HCT116 (cell line): ENCODE measurements around the gene MINDY4. TPM values are rescaled to one million over a fixed set of nuclear protein-coding genes. Genes with fewer than 3 reads are reported as not detected.

Experiments
- ATAC-seq: fragments of 200-7000 bp; cut with Tn5 transposase; 2 replicates; pipeline ENCODE4 v1.9.1; 2020; ENCODE audit warnings: mild to moderate bottlenecking, moderate library complexity
- BruUV-seq: library from RNA; stranded (reverse); fragments of 400-500 nt; replicated peaks from 2 replicates; lab custom pipeline; 2021; lab: Mats Ljungman, UMichigan
- CTCF ChIA-PET: fragments of 300-600 bp; sonication (Branson Sonifier 250); formaldehyde crosslinking; loops from one replicate; lab custom pipeline; 2021; ENCODE audit warnings: antibody characterized with exemption; lab: Charles Lee
- POLR2A ChIA-PET: fragments of 300-600, 350-600 bp; sonication (Branson Sonifier 250); formaldehyde crosslinking; loops from one replicate; lab custom pipeline; 2021; ENCODE audit warnings: antibody characterized with exemption; lab: Charles Lee
- RAD21 ChIA-PET, 2 experiments: fragments of 300-600 bp; sonication (Branson Sonifier 250); formaldehyde crosslinking; loops; one replicate each; lab custom pipeline; 2023; ENCODE audit warnings: low total read pairs in 2 of 2; ENCODE audit not compliant: uncharacterized antibody in 2 of 2, unreplicated experiment in 2 of 2, low non-redundant PET in 1 of 2; lab: Charles Lee
- DNase-seq: peaks from one replicate; pipeline ENCODE4 v3.0.0-alpha.2; 2010; ENCODE audit warnings: low read depth, low spot score
- H2AFZ ChIP-seq: fragments of 200-600 bp; shearing (Covaris generic), sonication (generic); 2 replicates; pipeline ENCODE4 v1.6.1; 2017; ENCODE audit warnings: low read depth, mixed run types, mixed read lengths, antibody characterized with exemption, low read length; ENCODE audit not compliant: poor library complexity, severe bottlenecking
- H3K27ac ChIP-seq: 2 replicates; pipeline ENCODE4 v1.5.1; 2012; ENCODE audit warnings: low read depth, low read length
- H3K27me3 ChIP-seq: fragments of 200-600 bp; sonication (generic); 2 replicates; pipeline ENCODE4 v1.6.1; 2016; ENCODE audit warnings: mixed run types, low read length, mixed read lengths; ENCODE audit not compliant: insufficient read depth
- H3K36me3 ChIP-seq, 2 experiments: fragments of 200-500 bp in 1 of 2; fragments of 200-600 bp in 1 of 2; sonication (Bioruptor generic) in 1 of 2; sonication (generic) in 1 of 2; 2 replicates each; pipeline versions ENCODE4 v1.5.1 to v1.6.1; 2014 to 2016; ENCODE audit warnings: low read length in 2 of 2, inconsistent platforms in 1 of 2, mixed read lengths in 1 of 2, mixed run types in 1 of 2; ENCODE audit not compliant: insufficient read depth in 2 of 2, control insufficient read depth in 1 of 2
- H3K4me1 ChIP-seq, 2 experiments: fragments of 200-600 bp in 1 of 2; sonication (generic) in 1 of 2; 2 replicates each; pipeline versions ENCODE4 v1.5.1 to v1.6.1; 2012 to 2017; ENCODE audit warnings: low read length in 2 of 2, inconsistent platforms in 1 of 2, mild to moderate bottlenecking in 1 of 2, mixed read lengths in 1 of 2, mixed run types in 1 of 2, moderate library complexity in 1 of 2; ENCODE audit not compliant: insufficient read depth in 2 of 2, control insufficient read depth in 1 of 2
- H3K4me2 ChIP-seq: fragments of 200-600 bp; sonication (generic); 2 replicates; pipeline ENCODE4 v1.6.1; 2017; ENCODE audit warnings: mixed run types, low read length, mixed read lengths
- H3K4me3 ChIP-seq, 2 experiments: fragments of 200-600 bp in 1 of 2; sonication (generic) in 1 of 2; replicated peaks in 1 of 2; 2 replicates each; pipeline ENCODE4 v1.5.1; 2011 to 2016; ENCODE audit warnings: low read length in 2 of 2, control low read depth in 1 of 2, low read depth in 1 of 2, mild to moderate bottlenecking in 1 of 2, mixed read lengths in 1 of 2, mixed run types in 1 of 2
- H3K79me2 ChIP-seq: fragments of 200-600 bp; sonication (generic); 2 replicates; pipeline ENCODE4 v1.6.1; 2017; ENCODE audit warnings: mild to moderate bottlenecking, mixed run types, low read length, moderate library complexity, mixed read lengths; ENCODE audit not compliant: insufficient read depth
- H3K9ac ChIP-seq: fragments of 200-600 bp; sonication (generic); 2 replicates; pipeline ENCODE4 v1.6.1; 2016; ENCODE audit warnings: low read length, mixed read lengths
- H3K9me2 ChIP-seq: fragments of 200-600 bp; sonication (generic), shearing (Covaris generic); 2 replicates; pipeline ENCODE4 v1.6.1; 2017; ENCODE audit warnings: mixed run types, mild to moderate bottlenecking, moderate library complexity; ENCODE audit not compliant: insufficient read depth
- H3K9me3 ChIP-seq, 2 experiments: fragments of 200-500 bp in 1 of 2; fragments of 200-600 bp in 1 of 2; sonication (Bioruptor generic) in 1 of 2; sonication (generic) in 1 of 2; 2 replicates each; pipeline ENCODE4 v1.6.1; 2014 to 2017; ENCODE audit warnings: low read length in 2 of 2, mixed read lengths in 2 of 2, inconsistent platforms in 1 of 2, low read depth in 1 of 2, mild to moderate bottlenecking in 1 of 2, mixed run types in 1 of 2, moderate library complexity in 1 of 2; ENCODE audit not compliant: control insufficient read depth in 1 of 2, insufficient read depth in 1 of 2
- H4K20me1 ChIP-seq: fragments of 200-600 bp; sonication (generic), shearing (Covaris generic); 2 replicates; pipeline ENCODE4 v1.6.1; 2017; ENCODE audit warnings: mixed run types, mild to moderate bottlenecking, moderate library complexity; ENCODE audit not compliant: insufficient read depth
- CBX3 ChIP-seq: IDR thresholded peaks from 2 replicates; pipeline ENCODE4 v1.6.1; 2012; ENCODE audit warnings: low read depth
- EGR1 ChIP-seq: IDR thresholded peaks from 2 replicates; pipeline ENCODE4 v1.6.1; 2012; ENCODE audit warnings: low read depth
- ELF1 ChIP-seq: IDR thresholded peaks from 2 replicates; pipeline ENCODE4 v1.6.1; 2012; ENCODE audit warnings: low read depth, borderline replicate concordance
- EZH2 ChIP-seq: fragments of 200-600 bp; sonication (generic); IDR thresholded peaks from 2 replicates; pipeline ENCODE4 v1.6.1; 2017; ENCODE audit warnings: antibody characterized with exemption, mixed run types
- EZH2phosphoT487 ChIP-seq: fragments of 200-600 bp; IDR thresholded peaks from 2 replicates; pipeline ENCODE4 v1.6.1; 2018; ENCODE audit warnings: antibody characterized with exemption, borderline replicate concordance
- FOSL1 ChIP-seq: IDR thresholded peaks from 2 replicates; pipeline ENCODE4 v1.6.1; 2012; ENCODE audit warnings: low read depth
- JUND ChIP-seq: IDR thresholded peaks from 2 replicates; pipeline ENCODE4 v1.6.1; 2012
- RAD21 ChIP-seq: IDR thresholded peaks from 2 replicates; pipeline ENCODE4 v1.6.1; 2012; ENCODE audit warnings: low read depth, mild to moderate bottlenecking
- SIN3A ChIP-seq: IDR thresholded peaks from 2 replicates; pipeline ENCODE4 v1.6.1; 2012; ENCODE audit warnings: low read depth
- SP1 ChIP-seq: IDR thresholded peaks from 2 replicates; pipeline ENCODE4 v1.6.1; 2012; ENCODE audit warnings: low read depth
- YY1 ChIP-seq: IDR thresholded peaks from 2 replicates; pipeline ENCODE4 v1.6.1; 2011; ENCODE audit warnings: low read length, low read depth, moderate library complexity, mild to moderate bottlenecking; ENCODE audit not compliant: insufficient replicate concordance; ENCODE audit errors: extremely low read depth
- intact Hi-C: fragments of 100-400 bp; cut with micrococcal nuclease; formaldehyde crosslinking; loops from 2 replicates; pipeline ENCODE4 v1.10.0; 2022
- total RNA-seq: library from RNA; stranded (reverse); gene quantifications from one replicate; pipeline ENCODE4 v1.2.1, GENCODE V29; 2021; ENCODE audit not compliant: unreplicated experiment
- TF ChIP-seq, protein P1 (sequence below), 3 experiments: fragments of 200-600 bp in 1 of 3; sonication (generic) in 1 of 3; IDR thresholded peaks in 2 of 3; conservative IDR thresholded peaks in 1 of 3; 2 replicates each; pipeline ENCODE4 v1.5.1; 2012 to 2017; ENCODE audit warnings: low read depth in 2 of 3, low read length in 2 of 3, antibody characterized with exemption in 1 of 3, borderline replicate concordance in 1 of 3, control low read depth in 1 of 3, mild to moderate bottlenecking in 1 of 3, mixed read lengths in 1 of 3, mixed run types in 1 of 3, moderate library complexity in 1 of 3; ENCODE audit not compliant: insufficient read depth in 1 of 3
- TF ChIP-seq, protein P2 (sequence below): IDR thresholded peaks from 2 replicates; pipeline ENCODE4 v1.6.1; 2012

Gene MINDY4
- total RNA-seq, 1 experiment from 2014 or later: 6.1 TPM

DNA sequence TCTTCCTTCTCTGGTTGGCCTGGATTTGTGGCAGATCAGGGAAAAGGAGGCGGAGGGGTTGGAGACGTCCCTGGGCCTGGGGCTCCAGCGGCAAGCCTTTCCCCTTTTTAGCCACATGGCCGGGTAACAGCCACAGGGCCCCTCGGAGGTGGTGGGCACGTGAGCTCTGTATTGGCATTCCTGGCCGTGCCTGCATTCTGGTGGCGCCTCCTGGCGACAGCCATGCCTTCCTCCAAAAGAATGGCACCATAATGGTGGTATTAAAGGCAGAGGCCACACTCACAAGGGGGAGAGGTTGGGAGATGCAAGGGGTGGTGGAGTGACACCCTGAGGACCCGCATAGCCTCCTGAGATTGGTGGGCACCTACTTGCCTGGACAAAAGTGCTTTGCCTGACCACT, 137.5 kb downstream of the MINDY4 start:
- no peaks in the 10 kb centered on the region for H3K9me3 ChIP-seq
- ChIA-PET CTCF (no interaction called here), RAD21 (interaction anchor here in 1 of 2 experiments (0.7 kb wide), 1 partner anchor 95 kb away, joined by 4 read pairs; no protein-coding TSS in a partner anchor)
- no peak overlapping the region for H2AFZ ChIP-seq
- BruUV-seq: no TSS peak
- H3K9me2 ChIP-seq: no peaks in the 10 kb centered on the region
- H3K79me2 ChIP-seq: no peaks in the 10 kb centered on the region
- H3K4me3 ChIP-seq: no peak overlapping the region
- no peak overlapping the region for H3K27ac ChIP-seq
- no peaks in the 10 kb centered on the region for H3K36me3 ChIP-seq
- H3K4me2 ChIP-seq: no peak overlapping the region
- TF ChIP-seq JUND (no peak), RAD21 (no peak; the same call in 1 of the 2 replicates), EZH2 (no peak), ELF1 (no peak), CBX3 (no peak), SIN3A (no peak)
- TF ChIP-seq, protein P1, sequence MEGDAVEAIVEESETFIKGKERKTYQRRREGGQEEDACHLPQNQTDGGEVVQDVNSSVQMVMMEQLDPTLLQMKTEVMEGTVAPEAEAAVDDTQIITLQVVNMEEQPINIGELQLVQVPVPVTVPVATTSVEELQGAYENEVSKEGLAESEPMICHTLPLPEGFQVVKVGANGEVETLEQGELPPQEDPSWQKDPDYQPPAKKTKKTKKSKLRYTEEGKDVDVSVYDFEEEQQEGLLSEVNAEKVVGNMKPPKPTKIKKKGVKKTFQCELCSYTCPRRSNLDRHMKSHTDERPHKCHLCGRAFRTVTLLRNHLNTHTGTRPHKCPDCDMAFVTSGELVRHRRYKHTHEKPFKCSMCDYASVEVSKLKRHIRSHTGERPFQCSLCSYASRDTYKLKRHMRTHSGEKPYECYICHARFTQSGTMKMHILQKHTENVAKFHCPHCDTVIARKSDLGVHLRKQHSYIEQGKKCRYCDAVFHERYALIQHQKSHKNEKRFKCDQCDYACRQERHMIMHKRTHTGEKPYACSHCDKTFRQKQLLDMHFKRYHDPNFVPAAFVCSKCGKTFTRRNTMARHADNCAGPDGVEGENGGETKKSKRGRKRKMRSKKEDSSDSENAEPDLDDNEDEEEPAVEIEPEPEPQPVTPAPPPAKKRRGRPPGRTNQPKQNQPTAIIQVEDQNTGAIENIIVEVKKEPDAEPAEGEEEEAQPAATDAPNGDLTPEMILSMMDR (IDR thresholded peaks at IDR 0.05 in 2 of 3, conservative IDR thresholded peaks at IDR 0.05 in 1 of 3; ENCODE audit: borderline replicate concordance in 1 of 3, insufficient read depth in 1 of 3, low read depth in 2 of 3, low read length in 2 of 3): no peak
- TF ChIP-seq, all 23 proteins: peak for 0
- ATAC-seq: no peak
- no peaks in the 10 kb centered on the region for H3K27me3 ChIP-seq
- peaks cover 2 to 13% of the 10 kb centered on the region in 2 experiments; a peak in 1 of 4 replicates for H3K4me1 ChIP-seq
- no peak overlapping the region for H3K9ac ChIP-seq
- no peaks in the 10 kb centered on the region for H4K20me1 ChIP-seq
- intact Hi-C loops: no loop called here
- DNase-seq: no peak
- POLR2A ChIA-PET: no interaction called here

- peaks cover 5 to 21% of the 10 kb centered on the region in 2 experiments; a peak in 3 of 4 replicates for H3K4me1 ChIP-seq
- no peak overlapping the region for H2AFZ ChIP-seq
- no peaks in the 10 kb centered on the region for H3K36me3 ChIP-seq
- DNase-seq (no peak), ATAC-seq (no peak)
- no peak overlapping the region for H3K4me2 ChIP-seq
- ChIA-PET RAD21 (interaction anchor here in 1 of 2 experiments (0.6 kb wide), 1 partner anchor 745 kb away, joined by 3 read pairs; no protein-coding TSS in a partner anchor), POLR2A (no interaction called here)
- intact Hi-C loops: no loop called here
- TF ChIP-seq EGR1 (no peak), EZH2 (no peak), FOSL1 (no peak), EZH2phosphoT487 (no peak), YY1 (no peak), CBX3 (no peak), SP1 (no peak)
- TF ChIP-seq, protein P2, sequence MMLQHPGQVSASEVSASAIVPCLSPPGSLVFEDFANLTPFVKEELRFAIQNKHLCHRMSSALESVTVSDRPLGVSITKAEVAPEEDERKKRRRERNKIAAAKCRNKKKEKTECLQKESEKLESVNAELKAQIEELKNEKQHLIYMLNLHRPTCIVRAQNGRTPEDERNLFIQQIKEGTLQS: no peak
- TF ChIP-seq, all 23 proteins: peak for 0
- H3K27me3 ChIP-seq: no peaks in the 10 kb centered on the region
- no peaks in the 10 kb centered on the region for H3K9me2 ChIP-seq
- H3K79me2 ChIP-seq: no peaks in the 10 kb centered on the region
- no TSS peak for BruUV-seq
- no peak overlapping the region for H3K27ac ChIP-seq
- H4K20me1 ChIP-seq: no peaks in the 10 kb centered on the region
- H3K9me3 ChIP-seq: no peaks in the 10 kb centered on the region
- no peak overlapping the region for H3K4me3 ChIP-seq
- CTCF ChIA-PET: no interaction called here
- no peak overlapping the region for H3K9ac ChIP-seq
Measured at GRCh38 chr7:30909431-30909830, 138.2 kb downstream of the MINDY4 start.
